Fibroblast of the aortic adventitia (primary cell): ENCODE measurements around the gene AOAH. TPM values are rescaled to one million over a fixed set of nuclear protein-coding genes. Genes with fewer than 3 reads are reported as not detected.
A peak's percentile ranks its signal among the peaks of the same experiment; 100 is the strongest.

Source experiments
- DNase-seq: peaks from one replicate; pipeline ENCODE4 v3.0.0-alpha.2; 2010; ENCODE audit warnings: low read depth
- H3K4me3 ChIP-seq: 2 replicates; pipeline ENCODE4 v1.5.1; 2011; ENCODE audit warnings: low read depth, mild to moderate bottlenecking, control low read depth, low read length, moderate library complexity
- CTCF ChIP-seq: IDR thresholded peaks from 2 replicates; pipeline ENCODE4 v1.5.1; 2011; ENCODE audit warnings: mild to moderate bottlenecking, low read length, control low read depth, inconsistent platforms; ENCODE audit not compliant: insufficient read depth
- total RNA-seq: library from RNA; depleted of rRNA; stranded (reverse); fragments of >200 nt; gene quantifications from 2 replicates; pipeline ENCODE4 v1.2.3, GENCODE V29; 2012; ENCODE audit warnings: low replicate concordance

The AOAH gene
- total RNA-seq, 1 donor = not detected

DNA sequence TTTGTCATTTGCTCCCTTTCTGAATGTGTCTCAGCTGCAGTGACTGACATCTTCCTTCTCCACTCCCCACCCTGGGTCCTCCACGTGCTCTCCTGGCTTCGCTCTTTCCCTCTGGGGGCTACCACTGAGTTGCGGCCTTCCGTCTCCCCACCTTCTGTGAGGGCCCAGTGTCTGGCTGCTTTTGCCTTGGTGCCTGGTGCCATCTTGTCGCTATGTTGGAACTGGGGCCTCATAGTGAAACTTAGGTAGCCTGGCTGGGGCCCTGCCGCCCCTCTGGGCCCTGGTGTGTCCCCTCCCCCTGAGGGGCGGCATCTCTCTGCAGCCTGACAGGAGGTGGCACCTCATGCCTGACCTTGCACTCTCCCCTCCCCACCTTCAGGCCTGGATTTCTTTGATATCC is 190.6 kb downstream of the AOAH start:
- no peak for DNase-seq
- H3K4me3 ChIP-seq = no peak overlapping the region
- TF ChIP-seq CTCF = no peak

DNA sequence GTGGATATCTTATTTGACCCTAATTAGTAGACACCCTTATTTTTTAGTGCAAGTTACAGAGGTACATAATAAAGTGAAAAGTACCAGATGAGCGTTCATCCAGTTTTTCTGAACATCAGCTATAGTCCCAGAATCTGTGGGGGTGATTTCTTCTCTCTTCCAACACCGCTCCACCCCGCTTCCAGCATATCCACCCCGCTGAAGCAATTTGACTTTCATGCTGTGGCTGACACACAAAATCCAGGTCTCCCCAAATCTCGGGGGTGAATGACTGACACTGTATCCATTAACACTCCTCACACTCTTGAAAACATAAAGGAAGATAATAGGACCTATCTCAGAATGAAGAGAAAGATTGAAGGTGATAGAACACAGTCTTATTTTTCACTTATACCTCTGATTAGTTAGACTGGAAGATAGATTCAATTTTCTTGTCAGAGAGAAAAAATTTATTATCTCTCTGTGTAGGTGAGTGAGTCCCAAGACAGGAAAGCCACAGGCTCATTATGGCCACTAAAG is 191.3 kb downstream of the AOAH start:
- H3K4me3 ChIP-seq = no peak overlapping the region
- no peak for DNase-seq
- TF ChIP-seq CTCF = no peak

DNA sequence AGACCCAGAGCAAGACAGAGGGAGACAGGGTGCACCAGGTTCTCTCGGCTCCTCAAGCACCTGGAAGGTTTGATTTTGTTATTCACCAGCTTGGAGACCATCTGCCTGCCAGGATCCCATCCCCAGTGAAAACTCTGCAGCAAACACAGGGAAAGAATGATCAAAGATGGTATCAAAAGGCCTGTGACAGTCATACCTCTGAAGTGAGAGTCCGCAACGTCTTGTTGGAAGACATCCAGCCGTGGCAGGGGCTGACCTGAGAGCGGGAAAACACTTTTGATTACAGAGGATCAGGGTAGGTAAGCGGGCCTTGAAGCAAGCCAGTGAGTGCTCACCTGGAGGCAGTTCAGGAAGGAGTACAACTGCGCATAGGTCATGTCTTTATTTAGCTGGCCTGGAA is 192.3 kb downstream of the AOAH start:
- no peak for TF ChIP-seq CTCF
- no peak overlapping the region for H3K4me3 ChIP-seq
- DNase-seq = no peak

DNA sequence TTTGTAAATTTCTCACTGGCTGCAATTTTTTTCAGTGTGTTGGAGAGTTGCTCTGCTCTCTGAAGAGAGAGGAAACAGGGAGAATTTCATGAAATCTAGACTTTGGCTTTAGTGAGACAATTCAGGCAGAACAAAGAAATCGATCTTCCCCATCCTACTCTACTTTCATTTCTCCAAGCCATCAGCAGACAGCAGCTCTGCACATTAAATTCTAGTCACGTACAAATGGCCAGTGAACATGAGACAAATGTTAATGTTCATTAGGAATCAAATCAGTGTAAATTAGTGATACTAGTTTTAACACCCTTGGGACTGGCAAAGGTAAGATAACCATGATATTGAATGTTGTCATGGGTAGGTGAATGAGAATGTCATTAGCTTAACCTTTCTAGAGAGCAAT is 193.8 kb downstream of the AOAH start:
- no peak for TF ChIP-seq CTCF

DNA sequence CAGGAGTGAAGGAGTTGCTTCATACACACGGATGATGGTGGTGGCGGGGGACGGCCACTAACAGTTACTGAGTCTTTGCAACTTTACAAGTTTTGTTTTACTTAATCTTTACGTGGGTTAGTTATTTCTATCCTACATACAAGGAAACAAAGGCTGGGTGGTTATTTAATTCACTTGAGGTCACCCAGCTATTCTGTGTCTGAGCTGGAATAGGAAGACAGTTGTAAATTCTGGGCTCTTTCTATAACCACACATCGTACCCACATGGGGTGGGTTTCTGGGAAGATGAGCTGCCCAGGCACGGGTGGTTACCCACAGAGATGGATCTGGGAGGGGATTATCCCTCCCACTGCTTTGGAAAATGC is 196.8 kb downstream of the AOAH start:
- no peak overlapping the region for H3K4me3 ChIP-seq
- DNase-seq = no peak
- TF ChIP-seq CTCF = no peak

More for the DNA sequence above, 193.8 kb downstream of the AOAH start:
- DNase-seq = no peak
- no peak overlapping the region for H3K4me3 ChIP-seq

DNA sequence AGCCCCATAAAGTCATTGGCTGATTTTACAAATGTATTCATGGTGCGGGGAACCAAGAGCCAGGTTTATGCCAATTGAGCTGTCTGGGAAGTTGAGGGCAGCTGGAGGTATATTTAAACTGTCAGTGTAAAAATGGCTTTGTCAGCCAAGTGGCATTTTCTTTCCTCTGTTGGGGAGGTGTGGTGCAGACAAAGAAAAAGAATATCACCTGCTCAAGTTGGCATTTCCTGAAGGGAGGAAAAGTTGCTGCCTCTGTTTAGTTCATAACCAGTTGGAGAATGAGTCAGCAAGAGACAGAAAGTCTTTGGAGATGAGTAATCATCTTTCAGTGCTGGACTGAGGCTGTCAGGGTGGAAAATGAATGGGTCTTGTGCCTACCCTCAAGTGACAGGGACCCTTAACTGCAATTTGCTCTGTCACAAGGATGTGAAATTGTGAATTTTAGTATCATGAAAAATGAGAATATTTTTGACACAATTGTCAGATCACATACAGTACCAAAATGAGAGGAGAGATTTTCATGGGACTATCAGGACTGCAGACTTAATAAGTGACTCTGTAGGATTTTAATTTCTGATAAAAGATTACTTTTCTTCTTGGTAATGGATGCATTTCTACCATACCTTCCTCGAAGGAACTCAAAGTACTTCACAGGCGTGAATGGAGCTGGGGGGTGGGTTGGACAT is 197.3 kb downstream of the AOAH start:
- peak; percentile 55 for DNase-seq
- H3K4me3 ChIP-seq = no peak overlapping the region
- no peak for TF ChIP-seq CTCF

DNA sequence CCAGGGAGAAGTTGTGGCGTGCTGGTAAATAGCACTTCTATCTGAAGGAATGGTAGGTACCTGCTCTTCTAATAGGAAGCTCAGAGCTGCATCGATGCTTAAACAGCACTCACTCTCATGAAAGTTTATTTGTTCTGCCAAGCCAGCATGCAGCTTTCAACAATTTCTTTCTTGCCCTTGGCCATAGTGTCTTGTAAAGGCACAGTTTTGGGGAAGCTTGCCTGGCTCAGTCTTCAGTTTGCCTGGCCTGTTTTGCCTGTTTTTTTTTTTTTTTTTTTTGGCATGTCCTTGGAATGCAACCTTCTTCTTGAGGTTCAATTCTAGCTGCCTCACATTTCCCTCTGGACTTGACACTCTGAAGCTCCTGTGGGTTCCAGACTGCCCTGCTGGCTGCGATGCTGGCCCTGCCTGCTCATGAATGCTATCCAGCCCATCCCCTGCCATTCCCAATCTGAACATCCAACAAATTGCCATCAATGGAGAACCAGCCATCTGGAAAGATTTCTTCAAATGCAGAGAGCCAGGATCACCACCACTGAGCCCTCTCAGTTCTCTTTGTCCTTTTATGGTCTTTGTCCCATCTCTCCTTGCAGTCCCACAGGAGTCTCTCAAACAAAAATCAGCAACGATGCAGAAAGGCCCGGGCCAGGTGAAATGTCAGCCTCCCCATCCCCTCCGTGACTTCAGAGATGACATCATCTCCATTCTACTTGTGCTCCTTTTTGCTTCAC is 200.8 kb downstream of the AOAH start:
- no peak for DNase-seq
- H3K4me3 ChIP-seq = no peak overlapping the region
- TF ChIP-seq CTCF = no peak
